IMR-90 (cell line): ENCODE results near the gene MAN1C1. TPM values are rescaled to one million over a fixed set of nuclear protein-coding genes. Genes with fewer than 3 reads are reported as not detected.

Experiments
- ATAC-seq: fragments of 200-7000 bp; cut with Tn5 transposase; 2 replicates; pipeline ENCODE4 v1.9.1; 2020; ENCODE audit warnings: low read depth, mild to moderate bottlenecking, moderate library complexity
- BruUV-seq: library from RNA; stranded (reverse); fragments of 400-500 nt; replicated peaks from 2 replicates; lab custom pipeline; 2021; lab: Mats Ljungman, UMichigan
- CTCF ChIA-PET: fragments of 300-600 bp; formaldehyde crosslinking; extraction: SDS; loops from one replicate; lab custom pipeline; 2021; ENCODE audit warnings: antibody characterized with exemption; lab: Yijun Ruan, JAX
- POLR2A ChIA-PET: fragments of 300-600 bp; sonication (Branson Sonifier 250); formaldehyde crosslinking; loops from one replicate; lab custom pipeline; 2022; ENCODE audit warnings: antibody characterized with exemption; ENCODE audit not compliant: unreplicated experiment; lab: Charles Lee
- DNase-seq: peaks from one replicate; pipeline ENCODE4 v3.0.0; 2013
- H2AFZ ChIP-seq: replicated peaks from 2 replicates; pipeline ENCODE3; 2013; ENCODE audit warnings: low read length, mild to moderate bottlenecking; ENCODE audit not compliant: poor library complexity
- H2AK5ac ChIP-seq: 2 replicates; pipeline ENCODE4 v1.6.1; 2013; ENCODE audit warnings: low read depth, low read length, inconsistent platforms
- H2AK9ac ChIP-seq: replicated peaks from 2 replicates; pipeline ENCODE3; 2013; ENCODE audit warnings: mild to moderate bottlenecking, low read depth, low read length, moderate library complexity; ENCODE audit not compliant: poor library complexity
- H2BK120ac ChIP-seq: 2 replicates; pipeline ENCODE4 v1.6.1; 2013; ENCODE audit warnings: low read depth, low read length, inconsistent platforms
- H2BK15ac ChIP-seq: 3 replicates; pipeline ENCODE4 v1.6.1; 2013; ENCODE audit warnings: low read depth, low read length, inconsistent platforms
- H2BK20ac ChIP-seq: 2 replicates; pipeline ENCODE4 v1.6.1; 2013; ENCODE audit warnings: low read depth, mild to moderate bottlenecking, inconsistent platforms, low read length, moderate library complexity
- H2BK5ac ChIP-seq: 2 replicates; pipeline ENCODE4 v1.6.1; 2013; ENCODE audit warnings: mild to moderate bottlenecking, low read depth, low read length, inconsistent platforms; ENCODE audit not compliant: poor library complexity, severe bottlenecking
- H3K14ac ChIP-seq: replicated peaks from 2 replicates; pipeline ENCODE4 v1.6.1; 2013; ENCODE audit warnings: low read depth, low read length, inconsistent platforms
- H3K18ac ChIP-seq: 2 replicates; pipeline ENCODE4 v1.6.1; 2013; ENCODE audit warnings: low read depth, low read length, control low read depth
- H3K23ac ChIP-seq: 2 replicates; pipeline ENCODE4 v1.6.1; 2013; ENCODE audit warnings: low read depth, low read length, inconsistent platforms
- H3K27ac ChIP-seq: 2 replicates; pipeline ENCODE4 v1.5.1; 2013; ENCODE audit warnings: mild to moderate bottlenecking, control low read depth, low read length; ENCODE audit not compliant: insufficient read depth
- H3K27me3 ChIP-seq: 2 replicates; pipeline ENCODE4 v1.6.1; 2013; ENCODE audit warnings: low read length; ENCODE audit not compliant: control insufficient read depth, insufficient read depth
- H3K36me3 ChIP-seq: 2 replicates; pipeline ENCODE4 v1.6.1; 2013; ENCODE audit warnings: low read length, mixed read lengths; ENCODE audit not compliant: control insufficient read depth, insufficient read depth
- H3K4ac ChIP-seq: 2 replicates; pipeline ENCODE4 v1.6.1; 2013; ENCODE audit warnings: low read depth, low read length, inconsistent platforms
- H3K4me1 ChIP-seq: 2 replicates; pipeline ENCODE4 v1.6.1; 2013; ENCODE audit warnings: low read length, mixed read lengths; ENCODE audit not compliant: control insufficient read depth, insufficient read depth
- H3K4me2 ChIP-seq: 2 replicates; pipeline ENCODE4 v1.6.1; 2013; ENCODE audit warnings: low read depth, mild to moderate bottlenecking, control low read depth, low read length, moderate library complexity
- H3K4me3 ChIP-seq: 2 replicates; pipeline ENCODE4 v1.5.1; 2013; ENCODE audit warnings: low read depth, mild to moderate bottlenecking, control low read depth, low read length, moderate library complexity; ENCODE audit not compliant: insufficient read depth
- H3K56ac ChIP-seq: 2 replicates; pipeline ENCODE4 v1.6.1; 2013; ENCODE audit warnings: low read length, inconsistent platforms; ENCODE audit not compliant: insufficient read depth; ENCODE audit errors: extremely low read depth
- H3K79me1 ChIP-seq, 2 experiments: 2 replicates each; pipeline ENCODE4 v1.6.1; 2013; ENCODE audit warnings: low read length in 2 of 2, inconsistent platforms in 1 of 2, low read depth in 1 of 2
- H3K9ac ChIP-seq: 2 replicates; pipeline ENCODE4 v1.6.1; 2013; ENCODE audit warnings: low read depth, low read length, control low read depth
- H3K9me1 ChIP-seq: 2 replicates; pipeline ENCODE4 v1.6.1; 2013; ENCODE audit warnings: low read length, inconsistent platforms; ENCODE audit not compliant: insufficient read depth
- H3K9me3 ChIP-seq: 2 replicates; pipeline ENCODE4 v1.6.1; 2013; ENCODE audit warnings: low read length; ENCODE audit not compliant: control insufficient read depth, insufficient read depth
- H4K20me1 ChIP-seq: 2 replicates; pipeline ENCODE4 v1.6.1; 2013; ENCODE audit warnings: low read length, inconsistent platforms; ENCODE audit not compliant: insufficient read depth
- H4K5ac ChIP-seq: 2 replicates; pipeline ENCODE4 v1.6.1; 2013; ENCODE audit warnings: mild to moderate bottlenecking, low read depth, low read length, control low read depth
- H4K8ac ChIP-seq, 2 experiments: 2 replicates each; pipeline ENCODE4 v1.6.1; 2013; ENCODE audit warnings: low read depth in 2 of 2, low read length in 2 of 2, control low read depth in 1 of 2, inconsistent platforms in 1 of 2
- H4K91ac ChIP-seq: 2 replicates; pipeline ENCODE4 v1.6.1; 2013; ENCODE audit warnings: low read depth, low read length, inconsistent platforms; ENCODE audit not compliant: insufficient read depth
- CEBPB ChIP-seq: IDR thresholded peaks from 2 replicates; pipeline ENCODE4 v1.6.1; 2012; ENCODE audit warnings: low read depth, low read length, improper control_type of control experiment
- CTCF ChIP-seq: conservative IDR thresholded peaks from 2 replicates; pipeline ENCODE4 v1.5.1; 2012; ENCODE audit warnings: mild to moderate bottlenecking, low read depth, low read length, improper control_type of control experiment
- FOS ChIP-seq: fragments of 150-350 bp; IDR thresholded peaks from 2 replicates; pipeline ENCODE4 v1.6.1; 2016; ENCODE audit warnings: low read depth, low read length
- MAFK ChIP-seq: IDR thresholded peaks from 2 replicates; pipeline ENCODE4 v1.6.1; 2012; ENCODE audit warnings: low read depth, low read length, improper control_type of control experiment
- MAZ ChIP-seq: IDR thresholded peaks from 2 replicates; pipeline ENCODE4 v1.6.1; 2012; ENCODE audit warnings: low read depth, mild to moderate bottlenecking, low read length, improper control_type of control experiment, moderate library complexity, borderline replicate concordance
- NFE2L2 ChIP-seq: fragments of 150-350 bp; IDR thresholded peaks from 2 replicates; pipeline ENCODE4 v1.6.1; 2016; ENCODE audit warnings: low read depth, mild to moderate bottlenecking, low read length
- POLR2A ChIP-seq: IDR thresholded peaks from 2 replicates; pipeline ENCODE4 v1.6.1; 2012; ENCODE audit warnings: mild to moderate bottlenecking, low read depth, low read length
- RCOR1 ChIP-seq: IDR thresholded peaks from 2 replicates; pipeline ENCODE4 v1.6.1; 2012; ENCODE audit warnings: mild to moderate bottlenecking, low read length, improper control_type of control experiment; ENCODE audit not compliant: insufficient replicate concordance
- RFX5 ChIP-seq: IDR thresholded peaks from 2 replicates; pipeline ENCODE4 v1.8.0; 2012; ENCODE audit warnings: low read depth, mild to moderate bottlenecking, low read length, moderate library complexity
- SMC3 ChIP-seq: fragments of 150-350 bp; IDR thresholded peaks from 2 replicates; pipeline ENCODE4 v1.6.1; 2016; ENCODE audit warnings: low read depth, mild to moderate bottlenecking, antibody characterized with exemption, low read length, moderate library complexity
- USF2 ChIP-seq: fragments of 150-350 bp; IDR thresholded peaks from 2 replicates; pipeline ENCODE4 v1.6.1; 2017; ENCODE audit warnings: mild to moderate bottlenecking, antibody characterized with exemption, low read length, low read depth
- WGBS, 2 experiments: methylation state at CpG; one replicate each; pipeline versions ENCODE4 v1.1.5 to v1.1.7; 2013; ENCODE audit warnings: missing lambda C conversion rate in 2 of 2; ENCODE audit not compliant: insufficient read length in 1 of 2; ENCODE audit errors: extremely low coverage in 2 of 2; 5-methylcytosine and 5-hydroxymethylcytosine counted together
- dilution Hi-C: fragments of 300-500 bp; cut with HindIII; formaldehyde crosslinking; loops from one replicate; pipeline ENCODE4 v1.14.3; 2018; ENCODE audit warnings: low sequenced_read_pairs; ENCODE audit not compliant: unreplicated experiment
- in situ Hi-C: fragments of 300-500 bp; cut with MboI; formaldehyde crosslinking; loops from 3 replicates; pipeline ENCODE4 v1.14.3; 2019; ENCODE audit warnings: low sequenced_read_pairs, inconsistent platforms, mixed read lengths
- intact Hi-C: fragments of 100-400 bp; cut with micrococcal nuclease; formaldehyde crosslinking; loops from 2 replicates; pipeline ENCODE4 v1.10.0; 2022
- polyA plus RNA-seq, 3 experiments: library from polyadenylated mRNA; depleted of rRNA; stranded (reverse); fragments of >200 nt; gene quantifications; 2 replicates each; pipeline ENCODE4 v1.2.3, GENCODE V29; 2012; ENCODE audit warnings: low replicate concordance in 1 of 3
- total RNA-seq: library from RNA; depleted of rRNA; stranded (reverse); fragments of >200 nt; gene quantifications from 2 replicates; pipeline ENCODE4 v1.2.3, GENCODE V29; 2012

The MAN1C1 gene
- total and polyA plus RNA-seq, 2 of the 4 experiments (the other 2 are of a cell fraction) = 3.2 to 11.3 TPM

GRCh38 chr1:25568834-25569596 is 47.6 kb upstream of the MAN1C1 start (continued):
- no peak for TF ChIP-seq NFE2L2

- POLR2A ChIA-PET = no interaction called here
- TF ChIP-seq CTCF (no peak), FOS (no peak), POLR2A (no peak), RFX5 (no peak), RCOR1 (no peak), SMC3 (no peak), MAZ (no peak), USF2 (no peak), CEBPB (no peak), MAFK (no peak)
These were observed 46.8 kb upstream of the MAN1C1 start for GRCh38 chr1:25569597-25570396.

More at GRCh38 chr1:25569597-25570396, 46.8 kb upstream of the MAN1C1 start:
- H3K4me1 ChIP-seq = peaks cover 41% of the 10 kb centered on the region
- H2BK20ac ChIP-seq = peak overlapping the region; percentile 83
- peak overlapping the region; percentile 50 for H2AK9ac ChIP-seq
- no peaks in the 10 kb centered on the region for H3K27me3 ChIP-seq
- H2AK5ac ChIP-seq = peak overlapping the region; percentile 99
- H3K4me3 ChIP-seq = no peak overlapping the region
- ATAC-seq (no peak), DNase-seq (no peak)
- H3K18ac ChIP-seq = peak overlapping the region; percentile 77
- peak overlapping the region; percentile 60 for H4K5ac ChIP-seq
- H3K9ac ChIP-seq = no peak overlapping the region
- H4K8ac ChIP-seq = peak overlapping the region; percentile 81 to 86; a peak in 3 of 4 replicates
- peak overlapping the region; percentile 84 for H4K91ac ChIP-seq
- no peak overlapping the region for H2AFZ ChIP-seq
- H4K20me1 ChIP-seq = no peaks in the 10 kb centered on the region
- 92% methylated on average over 6 of the region's 18 CpGs; no CpG with 5 or more reads in 1 of the 2 experiments for WGBS, 2 experiments
- H3K14ac ChIP-seq = peak overlapping the region; percentile 82
- in situ Hi-C loops (no loop called here), intact Hi-C loops (no loop called here), dilution Hi-C loops (no loop called here)
- H3K56ac ChIP-seq = no peak overlapping the region
- H2BK5ac ChIP-seq = peak overlapping the region; percentile 83
- no peaks in the 10 kb centered on the region for H3K9me3 ChIP-seq
- no TSS peak for BruUV-seq
- no peak overlapping the region for H3K4me2 ChIP-seq
- H3K79me1 ChIP-seq = peaks cover 0 to 9% of the 10 kb centered on the region in 2 experiments; a peak in 2 of 4 replicates
- CTCF ChIA-PET = no interaction called here
- H3K4ac ChIP-seq = peak overlapping the region; percentile 95
- peaks cover 15% of the 10 kb centered on the region for H3K9me1 ChIP-seq
- peak overlapping the region; percentile 87; the same call in 2 of the 3 replicates for H2BK15ac ChIP-seq
- H3K36me3 ChIP-seq = peaks cover under 1% of the 10 kb centered on the region; the same call in 1 of the 2 replicates
- peak overlapping the region; percentile 70; the same call in 1 of the 2 replicates for H3K23ac ChIP-seq
- H3K27ac ChIP-seq = peak overlapping the region; percentile 74; the same call in 1 of the 2 replicates
- H2BK120ac ChIP-seq = peak overlapping the region; percentile 91; the same call in 1 of the 2 replicates
